Colonic mucosa (tissue), 4 donors: ENCODE results near the gene TIMM10. TPM values are rescaled to one million over a fixed set of nuclear protein-coding genes. Genes with fewer than 3 reads are reported as not detected.

ENCODE experiments used
- DNase-seq: peaks from one replicate; pipeline ENCODE4 v3.0.0-alpha.2; 2020
- H3K27ac ChIP-seq: fragments of 200-600 bp; one replicate; pipeline ENCODE4 v1.8.0; 2021
- H3K27me3 ChIP-seq: fragments of 200-600 bp; one replicate; pipeline ENCODE4 v1.8.0; 2021
- H3K36me3 ChIP-seq: fragments of 200-600 bp; one replicate; pipeline ENCODE4 v1.8.0; 2021
- H3K4me1 ChIP-seq: fragments of 200-600 bp; one replicate; pipeline ENCODE4 v1.8.0; 2021; ENCODE audit warnings: mild to moderate bottlenecking
- H3K4me3 ChIP-seq: fragments of 200-600 bp; one replicate; pipeline ENCODE4 v1.8.0; 2021
- H3K9ac ChIP-seq, 2 donors: one replicate each; pipeline ENCODE4 v1.7.0; 2013; ENCODE audit warnings: control low read depth in 2 of 2, low read depth in 2 of 2, low read length in 2 of 2
- H3K9me3 ChIP-seq: fragments of 200-600 bp; one replicate; pipeline ENCODE4 v1.8.0; 2021
- CTCF ChIP-seq: fragments of 200-600 bp; IDR thresholded peaks from one replicate; pipeline ENCODE4 v1.8.0; 2022; ENCODE audit warnings: antibody characterized with exemption, mild to moderate bottlenecking
- intact Hi-C: fragments of 100-400 bp; cut with DNase I; formaldehyde crosslinking; loops from one replicate; pipeline ENCODE4 v1.14.1; 2022
- total RNA-seq, 2 donors: library from RNA; stranded (reverse); fragmentation: NEBNext Ultra II Directional in 1 of 2; extraction: Animal tissue kit (Norgen Biotek cat#: 25700) in 1 of 2; gene quantifications; one replicate each; pipeline ENCODE4 v1.2.1, GENCODE V29; 2021
- donor health status: healthy.
- donor health status: DM: no; HTN: no; CAD: no.
- donor health status: DM: no; HTN: no; CAD: no.

The TIMM10 gene
- total RNA-seq, 2 donors from 2014 or later: 54.8 to 67.1 TPM

- no peaks in the 10 kb centered on the region for H3K9me3 ChIP-seq
- H3K4me3 ChIP-seq: no peak overlapping the region
- intact Hi-C loops: no loop called here
- no peaks in the 10 kb centered on the region for H3K27me3 ChIP-seq
- H3K9ac ChIP-seq: no peak overlapping the region
- DNase-seq: no peak
- TF ChIP-seq CTCF: no peak
- no peak overlapping the region for H3K27ac ChIP-seq
- peaks cover 1% of the 10 kb centered on the region for H3K36me3 ChIP-seq
- H3K4me1 ChIP-seq: no peaks in the 10 kb centered on the region
Observed at GRCh38 chr11:57546869-57547475, 16.4 kb upstream of the TIMM10 start.

- Histone ChIP-seq H3K27me3 (no peaks in the 10 kb centered on the region), H3K9ac (no peak overlapping the region), H3K4me1 (no peaks in the 10 kb centered on the region), H3K9me3 (no peaks in the 10 kb centered on the region), H3K36me3 (no peaks in the 10 kb centered on the region), H3K4me3 (no peak overlapping the region), H3K27ac (no peak overlapping the region)
- no peak for DNase-seq
- no peak for TF ChIP-seq CTCF
- intact Hi-C loops: no loop called here
Observed at GRCh38 chr11:57546451-57546850, 15.9 kb upstream of the TIMM10 start.

- intact Hi-C loops: no loop called here
- Histone ChIP-seq H3K9ac (no peak overlapping the region), H3K9me3 (no peaks in the 10 kb centered on the region), H3K27me3 (no peaks in the 10 kb centered on the region), H3K4me1 (no peaks in the 10 kb centered on the region), H3K27ac (no peak overlapping the region), H3K36me3 (no peaks in the 10 kb centered on the region), H3K4me3 (no peak overlapping the region)
- no peak for DNase-seq
- TF ChIP-seq CTCF: no peak
Observed at GRCh38 chr11:57545883-57546282, 15.3 kb upstream of the TIMM10 start.

- H3K36me3 ChIP-seq: no peaks in the 10 kb centered on the region
- DNase-seq: no peak
- intact Hi-C loops: no loop called here
- no peak overlapping the region for H3K9ac ChIP-seq
- no peaks in the 10 kb centered on the region for H3K9me3 ChIP-seq
- TF ChIP-seq CTCF: no peak
- no peak overlapping the region for H3K4me3 ChIP-seq
- H3K27ac ChIP-seq: no peak overlapping the region
- no peaks in the 10 kb centered on the region for H3K27me3 ChIP-seq
- H3K4me1 ChIP-seq: no peaks in the 10 kb centered on the region
Observed at GRCh38 chr11:57544566-57544965, 14.0 kb upstream of the TIMM10 start.

GRCh38 chr11:57543593-57543992 is 13.0 kb upstream of the TIMM10 start:
- TF ChIP-seq CTCF: no peak
- H3K9ac ChIP-seq: no peak overlapping the region
- H3K9me3 ChIP-seq: no peaks in the 10 kb centered on the region
- no peak overlapping the region for H3K4me3 ChIP-seq
- DNase-seq: no peak
- H3K36me3 ChIP-seq: no peaks in the 10 kb centered on the region
- H3K4me1 ChIP-seq: no peaks in the 10 kb centered on the region
- intact Hi-C loops: no loop called here
- H3K27ac ChIP-seq: no peak overlapping the region
- H3K27me3 ChIP-seq: no peaks in the 10 kb centered on the region
